HG03575 (cell line): ENCODE measurements around the gene GRM4.

Experiments
- ATAC-seq: cut with Tn5 transposase; IDR thresholded peaks from one replicate; pipeline ENCODE4 v1.9.1; 2021; ENCODE audit not compliant: unreplicated experiment, insufficient number of reproducible peaks, low FRiP score; ENCODE audit errors: extremely low read depth

Gene GRM4

DNA sequence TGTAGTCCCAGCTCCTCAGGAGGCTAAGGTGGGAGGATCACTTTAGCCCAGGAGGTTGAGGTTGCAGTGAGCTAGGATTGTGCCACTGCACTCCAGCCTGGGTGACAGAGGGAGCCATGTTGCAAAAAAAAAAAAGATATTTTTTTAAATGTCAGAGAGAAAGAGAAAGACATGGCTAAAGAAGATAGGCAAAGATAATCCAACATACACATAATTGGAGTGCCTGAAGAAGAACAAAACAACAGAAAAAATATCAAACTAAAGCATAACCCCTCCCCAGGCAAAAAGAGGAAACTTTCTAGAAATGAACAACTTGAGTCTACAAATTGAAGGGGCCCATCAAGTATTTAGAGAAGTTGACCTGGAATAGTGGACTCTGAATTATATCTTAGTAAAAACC, 14.0 kb upstream of the GRM4 start:
- ATAC-seq: no peak

- ATAC-seq: no peak
These were observed 13.0 kb upstream of the GRM4 start for GRCh38 chr6:34158876-34159275.

GRCh38 chr6:34157851-34158250, 12.0 kb upstream of the GRM4 start:
- no peak for ATAC-seq

- ATAC-seq: no peak
These were observed 11.4 kb upstream of the GRM4 start for GRCh38 chr6:34157236-34157830.

DNA sequence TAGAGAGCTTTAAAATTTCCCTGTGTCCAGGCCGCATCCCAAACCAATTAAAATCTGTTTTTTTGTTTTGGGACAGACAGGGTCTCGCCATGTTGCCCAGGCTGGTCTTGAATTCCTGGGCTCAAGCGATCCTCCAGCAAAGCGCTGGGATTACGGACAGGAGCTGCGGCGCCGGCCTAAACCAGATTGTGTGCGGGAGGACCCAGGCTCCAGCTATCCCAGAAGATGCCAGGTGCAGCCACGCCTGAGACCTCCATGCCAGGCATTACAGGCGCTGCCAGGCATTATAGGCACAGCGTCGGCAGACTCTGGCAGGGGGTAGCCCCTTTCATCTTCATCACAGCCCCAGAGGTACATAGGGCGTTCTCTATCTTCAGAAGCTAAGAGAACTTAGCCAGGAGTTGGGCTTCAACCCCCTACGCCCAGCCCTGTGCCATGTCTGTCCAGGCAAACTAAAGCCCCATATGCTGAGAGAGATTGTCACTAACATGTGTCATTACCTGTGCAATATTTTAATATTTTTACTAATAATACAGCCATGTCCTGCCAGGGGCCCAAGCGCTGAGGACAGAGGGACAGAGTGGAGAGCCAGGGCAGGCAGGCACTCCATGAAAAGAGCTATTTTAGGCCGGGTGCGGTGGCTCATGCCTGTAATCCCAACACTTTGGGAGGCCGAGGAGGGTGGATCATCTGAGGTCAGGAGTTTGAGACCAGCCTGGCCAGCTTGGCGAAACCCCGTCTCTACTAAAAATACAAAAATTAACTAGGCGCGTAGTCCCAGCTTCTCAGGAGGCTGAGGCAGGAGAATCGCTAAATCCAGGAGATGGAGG, 9.8 kb upstream of the GRM4 start:
- ATAC-seq: no peak

DNA sequence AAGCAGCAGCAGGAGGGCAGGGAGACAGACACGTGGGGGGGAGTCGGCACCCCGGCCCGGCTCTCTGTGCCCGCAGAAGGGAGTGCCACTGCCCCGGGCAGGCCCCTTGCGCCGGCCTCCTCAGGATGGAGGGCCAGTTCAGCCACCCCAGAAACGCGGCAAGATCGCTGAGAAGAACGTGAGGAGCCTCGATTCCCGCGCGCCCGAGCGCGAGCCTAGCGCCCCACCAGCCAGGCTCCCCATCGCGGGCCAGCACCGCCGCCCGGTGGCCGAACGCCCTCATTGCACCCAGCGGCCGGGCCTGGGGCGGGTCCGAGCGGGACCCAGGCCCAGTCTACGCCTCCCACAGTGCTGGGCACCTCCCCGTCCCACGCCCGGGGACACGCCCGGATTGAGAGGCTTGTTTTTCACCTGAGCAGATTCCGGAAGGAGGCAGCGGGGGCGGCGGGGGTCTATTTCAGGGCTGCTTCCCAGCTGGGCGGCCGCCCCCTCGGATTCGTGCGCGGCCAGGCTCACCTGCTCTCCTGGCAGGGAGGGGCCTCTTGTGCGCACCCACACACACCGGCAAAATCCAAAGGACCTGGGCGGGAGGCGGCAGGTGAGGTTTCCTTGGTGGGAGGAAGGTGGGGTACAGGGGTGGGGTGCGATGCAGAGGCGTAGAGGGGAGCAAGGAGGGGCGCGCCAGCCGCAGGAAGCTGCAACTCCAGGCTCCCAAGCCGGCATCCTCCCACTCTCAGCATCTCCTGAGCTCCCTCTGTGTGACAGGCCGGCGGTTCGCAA, 9.0 kb upstream of the GRM4 start:
- ATAC-seq: no peak

DNA sequence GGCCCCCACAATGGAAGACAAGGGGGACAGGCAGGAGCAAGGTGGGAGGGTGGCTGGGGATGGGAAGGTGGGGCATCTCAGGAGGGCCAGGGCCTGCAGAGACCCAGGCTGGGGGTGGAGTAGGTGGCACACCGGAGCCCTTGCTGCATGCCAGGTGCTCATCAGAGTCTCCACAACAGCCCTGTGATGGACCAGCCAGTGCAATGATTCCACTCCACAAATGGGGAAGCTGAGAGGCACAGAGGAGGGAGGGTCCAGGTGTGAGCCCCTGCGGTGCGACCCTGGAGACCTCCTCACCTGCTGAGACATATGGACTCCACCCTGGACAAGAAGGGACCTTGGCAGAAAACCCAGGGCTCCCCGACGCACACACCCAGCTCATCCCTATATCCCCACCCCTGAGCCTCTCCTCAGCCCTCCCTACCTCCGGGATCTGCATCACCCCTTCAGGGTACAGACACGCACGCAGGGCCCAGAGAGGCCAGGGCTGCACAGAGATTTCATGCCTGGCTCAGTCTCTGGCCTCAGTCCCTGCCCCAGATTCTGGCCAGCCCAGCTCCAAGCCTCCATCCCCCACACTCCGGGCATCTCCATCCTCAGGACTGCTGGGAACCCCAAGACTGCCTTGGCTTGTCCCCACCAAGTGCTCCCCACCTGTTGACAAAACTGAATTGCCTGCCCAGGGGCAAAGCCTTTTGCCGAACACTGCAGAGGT, 7.1 kb upstream of the GRM4 start:
- ATAC-seq: no peak

GRCh38 chr6:34152042-34152524, 6.2 kb upstream of the GRM4 start:
- no peak for ATAC-seq

- ATAC-seq: no peak
These were observed 5.6 kb upstream of the GRM4 start for GRCh38 chr6:34151321-34152041.

DNA sequence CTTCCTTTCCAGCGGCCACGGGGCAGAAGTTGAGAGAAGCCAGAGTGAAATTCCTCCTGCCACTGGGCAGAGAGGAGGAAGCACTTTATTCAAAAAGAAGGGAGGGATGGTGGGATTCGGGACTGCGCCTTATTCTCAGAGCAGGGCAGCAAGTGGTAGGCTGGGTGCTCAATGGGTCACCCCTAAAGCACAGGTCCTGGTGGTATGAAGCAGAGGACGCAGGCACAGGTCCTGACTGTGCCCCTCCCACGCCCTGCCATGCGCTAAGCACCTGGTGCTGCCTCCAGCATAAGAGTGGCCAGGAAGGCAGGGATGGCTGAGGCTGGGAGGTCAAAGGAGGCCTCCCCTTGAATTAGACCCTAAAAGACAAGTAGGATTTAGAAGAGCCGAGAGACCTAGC, 4.9 kb upstream of the GRM4 start:
- no peak for ATAC-seq

DNA sequence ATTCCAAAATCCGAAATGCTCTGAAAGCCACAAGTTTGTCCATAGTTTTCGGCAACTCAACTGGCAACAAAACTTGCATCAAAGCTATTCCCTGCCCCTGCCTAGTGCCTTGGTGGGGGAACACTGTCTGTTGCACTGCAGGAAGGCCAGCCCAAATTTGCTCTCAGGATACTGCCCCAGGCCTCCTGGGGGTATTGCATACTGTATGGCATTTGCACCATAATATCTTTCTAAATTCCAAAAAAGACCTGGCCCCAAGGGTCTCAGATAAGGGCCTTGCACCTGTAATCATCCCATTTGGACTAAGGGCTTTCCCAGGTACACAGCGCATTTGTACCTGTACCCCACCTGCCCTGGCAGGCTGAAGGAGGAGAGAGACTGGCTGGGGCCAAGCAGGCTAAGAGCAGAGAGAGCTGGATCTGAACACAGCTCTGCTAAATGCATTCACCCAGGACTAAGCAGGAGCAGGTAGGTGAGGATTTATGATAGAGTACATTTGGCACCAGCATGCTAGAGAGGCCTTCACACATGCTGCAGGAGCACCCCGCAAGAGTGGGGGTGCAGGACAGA, 4.0 kb upstream of the GRM4 start:
- no peak for ATAC-seq

DNA sequence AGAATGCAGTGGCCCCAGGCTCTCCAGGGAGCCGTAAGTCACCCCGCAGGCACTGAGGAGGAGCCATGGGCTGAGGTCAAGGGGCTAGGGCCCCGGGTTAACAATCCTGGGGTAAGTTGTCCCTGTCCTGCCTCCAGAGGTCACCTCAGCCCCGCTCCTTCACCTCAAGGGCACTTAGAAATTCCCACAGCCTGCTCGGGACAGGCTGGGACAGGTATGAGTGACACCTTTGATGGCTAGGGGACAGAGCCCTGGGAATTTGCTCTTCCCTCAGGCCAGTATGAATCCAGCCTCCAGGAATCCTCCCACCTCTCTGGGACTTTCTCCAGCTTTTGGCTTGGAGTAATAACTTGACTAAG, 3.5 kb upstream of the GRM4 start:
- ATAC-seq: no peak

- no peak for ATAC-seq
These were observed 3.0 kb upstream of the GRM4 start for GRCh38 chr6:34148631-34149451.

- no peak for ATAC-seq
These were observed 2.2 kb upstream of the GRM4 start for GRCh38 chr6:34147906-34148630.

GRCh38 chr6:34146801-34147592, 1.1 kb upstream of the GRM4 start:
- ATAC-seq: no peak
